OCI-LY3 (cell line): ENCODE data around the gene PTPRD.

Source experiments
- CTCF ChIP-seq: fragments of 200-600, 300-600 bp; sonication (generic); IDR thresholded peaks from 2 replicates; pipeline ENCODE4 v1.5.1; 2014; ENCODE audit warnings: antibody characterized with exemption, low read length, low read depth
- EZH2phosphoT487 ChIP-seq: fragments of 200-600 bp; shearing (Covaris generic); IDR thresholded peaks from 2 replicates; pipeline ENCODE4 v1.6.1; 2018; ENCODE audit warnings: antibody characterized with exemption, mixed run types, low read depth

GRCh38 chr9:8424786-8425410, 2187.9 kb downstream of the PTPRD start:
- TF ChIP-seq CTCF (no peak), EZH2phosphoT487 (no peak)
